AML-193 (cell line): ENCODE measurements around the gene JAK1.

Experiments used
- DNase-seq, 2 experiments: peaks; one replicate each; lab custom pipeline; 2025; lab: John Stamatoyannopoulos, UW

Gene JAK1

DNA sequence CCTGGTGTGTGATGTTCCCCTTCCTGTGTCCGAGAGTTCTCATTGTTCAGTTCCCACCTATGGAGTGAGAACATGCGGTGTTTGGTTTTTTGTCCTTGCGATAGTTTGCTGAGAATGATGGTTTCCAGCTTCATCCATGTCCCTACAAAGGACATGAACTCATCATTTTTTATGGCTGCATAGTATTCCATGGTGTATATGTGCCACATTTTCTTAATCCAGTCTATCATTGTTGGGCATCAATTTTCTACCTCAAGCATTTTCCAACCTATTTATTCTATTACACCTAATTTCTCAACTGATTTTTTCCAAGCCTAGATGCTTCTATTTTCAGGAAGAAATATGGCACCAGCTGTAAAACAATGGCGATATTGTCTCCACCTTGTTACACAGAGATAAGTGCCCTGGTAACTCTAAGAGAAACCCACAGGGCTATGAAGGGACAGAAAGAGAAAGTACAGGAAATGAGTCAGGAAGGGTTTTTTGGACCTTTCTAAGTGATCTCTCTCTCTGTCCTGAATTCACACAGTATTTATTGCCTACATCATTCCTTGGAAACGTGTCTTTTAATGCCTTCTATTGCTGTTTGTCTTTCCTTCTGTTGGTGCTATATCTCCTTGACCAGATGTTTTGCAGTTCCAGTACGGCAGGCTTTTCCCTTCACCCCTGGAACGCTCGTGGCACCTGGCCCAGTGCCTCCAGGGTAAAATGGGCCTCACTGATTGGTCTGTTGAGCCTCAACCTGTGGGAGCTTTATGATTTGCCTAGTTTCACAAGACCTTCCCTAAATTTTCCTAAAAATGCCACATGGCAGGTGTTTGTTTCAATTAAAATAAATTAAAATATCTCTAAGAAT, 14.6 kb upstream of the JAK1 start:
- DNase-seq = no peak

DNA sequence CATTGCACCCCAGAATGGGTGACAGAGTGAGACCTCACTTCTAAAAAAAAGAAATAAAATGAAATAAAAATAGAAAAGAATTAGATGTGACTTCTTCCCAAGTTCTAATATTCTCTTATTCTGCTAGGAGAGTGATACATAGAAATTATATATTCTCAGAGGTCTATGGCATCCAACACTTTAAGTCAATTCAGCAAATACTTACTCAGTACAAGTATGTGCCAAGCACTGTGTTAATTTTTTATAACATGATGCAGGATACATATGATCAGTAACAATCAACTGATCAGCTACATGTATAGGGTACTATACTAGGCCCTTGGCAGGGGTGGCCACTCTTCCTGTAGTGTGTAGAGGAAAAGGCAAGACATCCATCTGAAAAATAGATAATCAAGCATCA, 13.0 kb upstream of the JAK1 start:
- no peak for DNase-seq

DNA sequence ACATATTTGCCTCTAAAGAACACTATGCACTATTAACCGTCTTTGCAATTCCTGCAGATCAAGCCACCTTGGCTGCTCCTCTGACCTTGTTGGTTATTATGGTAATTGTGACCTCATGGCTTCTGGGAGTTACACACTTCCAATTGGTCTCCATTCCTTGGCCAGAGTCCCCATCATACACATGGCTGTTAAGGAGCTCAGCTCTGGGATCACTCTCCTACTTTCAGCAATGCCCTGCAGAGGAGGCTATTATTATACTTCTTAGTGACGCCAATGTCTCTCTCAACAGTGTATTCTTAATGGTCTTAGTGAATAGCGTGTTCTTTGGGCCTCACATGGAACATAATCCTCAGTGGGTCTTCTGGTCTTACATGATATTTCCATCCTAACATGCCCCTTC, 10.0 kb upstream of the JAK1 start:
- no peak for DNase-seq

GRCh38 chr1:64975740-64976139, 9.4 kb upstream of the JAK1 start:
- DNase-seq = no peak

- no peak for DNase-seq
These were observed 8.8 kb upstream of the JAK1 start for GRCh38 chr1:64975127-64975526.

DNA sequence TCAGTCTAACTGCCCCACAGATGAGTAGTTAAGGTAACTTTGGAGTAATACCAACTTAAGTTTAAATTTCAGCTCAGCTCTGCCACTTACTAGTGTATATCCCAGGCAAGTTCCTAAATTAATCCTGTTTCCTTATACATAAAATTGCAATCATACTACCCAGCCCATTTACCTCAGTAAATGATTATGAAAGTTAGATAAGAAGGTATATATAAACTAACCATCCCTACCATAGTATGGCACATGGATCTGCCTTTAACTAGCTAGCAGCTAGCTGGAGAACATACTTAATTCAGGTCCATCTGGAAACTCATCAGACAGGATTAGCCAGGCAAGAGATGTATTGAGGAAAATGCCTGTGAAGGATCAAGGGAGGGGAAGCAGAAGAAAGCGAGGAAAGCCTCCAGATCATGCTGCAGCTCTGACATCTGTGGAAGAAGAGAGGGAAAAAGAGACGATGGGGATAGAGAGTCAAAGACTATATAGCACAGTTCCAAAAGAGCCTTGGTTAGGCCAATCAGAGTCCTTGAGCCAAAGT, 8.0 kb upstream of the JAK1 start:
- DNase-seq = no peak

- no peak for DNase-seq
These were observed 6.8 kb upstream of the JAK1 start for GRCh38 chr1:64973061-64973647.

- no peak for DNase-seq
These were observed 3.1 kb upstream of the JAK1 start for GRCh38 chr1:64969305-64970046.

- no peak for DNase-seq
These were observed 1.0 kb upstream of the JAK1 start for GRCh38 chr1:64967381-64967780.

- peak in 1 of 2 experiments; percentile 16 for DNase-seq
These were observed 787 bp downstream of the JAK1 start for GRCh38 chr1:64965366-64966157.

DNA sequence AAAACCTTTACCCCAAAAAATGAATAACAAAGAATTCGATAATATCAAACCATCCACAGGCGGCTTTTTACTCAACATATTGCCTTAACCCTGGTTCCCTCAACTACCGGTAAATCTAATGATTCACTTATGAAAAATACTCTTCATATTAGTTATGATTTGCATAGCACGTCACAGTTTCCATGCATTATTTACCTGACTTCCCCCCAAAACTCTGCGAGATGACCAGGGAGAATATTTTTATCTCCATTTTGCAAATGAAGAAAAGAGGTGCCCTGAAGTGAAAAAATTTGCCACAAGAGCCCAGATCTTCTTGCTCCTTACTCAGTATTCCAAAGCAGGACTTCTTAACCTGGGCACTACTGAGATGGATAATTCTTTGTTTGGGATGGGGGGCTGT, 2.9 kb downstream of the JAK1 start:
- no peak for DNase-seq

GRCh38 chr1:64962441-64962840, 3.9 kb downstream of the JAK1 start:
- no peak for DNase-seq

DNA sequence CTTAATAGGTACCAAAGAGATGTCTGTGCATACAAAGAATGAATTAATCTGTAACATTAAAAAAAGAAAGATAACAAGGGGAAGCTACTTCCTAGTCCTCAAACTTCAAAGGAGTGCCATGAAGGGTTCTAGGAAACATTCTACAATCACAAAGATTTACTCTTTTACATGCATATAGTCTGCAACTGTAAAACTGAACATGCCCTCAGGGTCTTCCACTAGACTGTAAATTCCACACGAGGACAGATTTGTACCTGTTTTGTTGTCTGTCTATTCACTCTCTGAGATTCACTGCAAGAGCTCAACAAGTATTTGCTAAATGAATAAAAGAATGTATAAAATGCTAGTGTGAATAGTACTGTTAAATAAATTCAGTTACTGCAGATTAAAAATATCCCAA, 4.4 kb downstream of the JAK1 start:
- no peak for DNase-seq

- DNase-seq = no peak
These were observed 5.6 kb downstream of the JAK1 start for GRCh38 chr1:64960731-64961130.

DNA sequence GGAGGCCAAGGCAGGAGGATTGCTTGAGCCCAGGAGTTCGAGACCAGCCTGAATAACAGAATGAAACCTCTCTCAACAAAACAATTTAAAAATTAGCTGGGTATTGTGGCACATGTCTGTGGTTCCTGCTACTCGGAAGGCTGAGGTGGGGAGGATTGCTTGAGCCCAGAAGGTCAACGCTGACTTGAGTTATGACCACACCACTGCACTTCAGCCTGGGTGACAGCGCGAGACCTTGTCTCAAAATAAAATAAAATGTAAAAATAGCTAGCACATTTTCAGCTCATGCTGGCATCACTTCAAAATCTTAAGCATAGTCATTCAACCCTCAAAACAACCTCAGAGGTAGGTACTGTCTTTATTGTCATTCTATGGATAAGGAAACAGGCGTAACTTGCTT, 6.4 kb downstream of the JAK1 start:
- DNase-seq = no peak

DNA sequence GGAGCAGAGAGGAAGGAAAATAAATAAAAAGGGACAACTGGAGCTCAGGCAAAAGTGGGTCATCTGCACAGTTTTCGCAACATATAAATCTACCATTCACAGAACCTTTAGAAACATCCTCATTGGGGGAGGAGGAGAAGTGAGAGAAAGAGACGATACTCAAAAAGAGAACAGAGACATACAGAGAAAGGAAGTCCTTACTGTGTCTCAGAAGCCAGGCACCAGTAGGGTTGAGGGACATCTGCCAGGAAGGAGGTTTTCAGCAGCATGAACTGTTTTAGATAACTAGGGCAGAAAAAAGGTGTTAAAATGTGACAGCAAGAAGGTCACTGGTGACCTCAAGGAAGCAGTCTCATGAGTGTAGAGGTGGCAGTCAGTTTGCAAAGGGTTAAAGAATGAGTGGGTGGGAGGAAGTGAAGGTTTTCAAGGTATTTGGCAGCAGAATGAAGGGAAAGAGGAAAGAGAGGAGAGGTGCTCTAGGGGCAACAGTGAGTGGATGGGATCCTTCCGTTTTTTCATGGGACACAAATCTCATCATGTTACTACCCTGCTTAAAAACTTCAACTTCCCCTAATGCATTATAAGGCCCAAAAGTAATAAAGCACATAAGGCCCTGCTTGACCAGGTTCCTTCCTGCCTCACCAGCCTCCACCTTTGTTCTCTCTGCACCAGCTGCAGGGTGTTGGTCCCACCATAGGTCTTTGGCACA, 9.5 kb downstream of the JAK1 start:
- peak; percentile 36 to 41 for DNase-seq

DNA sequence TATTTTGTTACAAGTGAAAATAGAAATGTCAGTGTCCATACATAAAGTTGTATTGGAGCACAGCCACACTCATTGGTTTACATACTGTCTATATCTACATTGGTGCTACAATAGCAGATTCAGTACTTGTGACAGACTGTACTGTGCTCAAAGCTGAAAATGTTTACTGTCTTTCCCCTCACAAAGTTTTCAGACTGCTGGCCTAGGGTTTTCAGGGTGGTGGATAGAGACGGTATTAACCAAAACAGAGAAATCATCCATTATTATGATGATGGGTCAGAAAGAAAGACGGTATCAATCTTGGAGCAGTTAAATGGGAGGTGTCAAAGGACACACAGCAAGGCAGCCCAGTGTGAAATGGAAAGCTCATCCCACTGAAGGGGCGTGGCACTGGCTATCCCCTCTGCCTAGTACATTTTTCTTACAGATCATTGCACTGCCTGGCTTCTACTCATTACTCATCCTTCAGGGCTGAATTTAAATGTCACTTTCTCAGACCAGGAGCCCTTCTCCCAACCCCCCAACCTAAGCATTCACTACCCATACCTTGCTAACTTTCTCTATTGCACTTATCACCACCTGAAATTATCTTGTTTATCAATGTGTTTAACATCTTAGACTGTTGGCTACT, 10.2 kb downstream of the JAK1 start:
- no peak for DNase-seq

DNA sequence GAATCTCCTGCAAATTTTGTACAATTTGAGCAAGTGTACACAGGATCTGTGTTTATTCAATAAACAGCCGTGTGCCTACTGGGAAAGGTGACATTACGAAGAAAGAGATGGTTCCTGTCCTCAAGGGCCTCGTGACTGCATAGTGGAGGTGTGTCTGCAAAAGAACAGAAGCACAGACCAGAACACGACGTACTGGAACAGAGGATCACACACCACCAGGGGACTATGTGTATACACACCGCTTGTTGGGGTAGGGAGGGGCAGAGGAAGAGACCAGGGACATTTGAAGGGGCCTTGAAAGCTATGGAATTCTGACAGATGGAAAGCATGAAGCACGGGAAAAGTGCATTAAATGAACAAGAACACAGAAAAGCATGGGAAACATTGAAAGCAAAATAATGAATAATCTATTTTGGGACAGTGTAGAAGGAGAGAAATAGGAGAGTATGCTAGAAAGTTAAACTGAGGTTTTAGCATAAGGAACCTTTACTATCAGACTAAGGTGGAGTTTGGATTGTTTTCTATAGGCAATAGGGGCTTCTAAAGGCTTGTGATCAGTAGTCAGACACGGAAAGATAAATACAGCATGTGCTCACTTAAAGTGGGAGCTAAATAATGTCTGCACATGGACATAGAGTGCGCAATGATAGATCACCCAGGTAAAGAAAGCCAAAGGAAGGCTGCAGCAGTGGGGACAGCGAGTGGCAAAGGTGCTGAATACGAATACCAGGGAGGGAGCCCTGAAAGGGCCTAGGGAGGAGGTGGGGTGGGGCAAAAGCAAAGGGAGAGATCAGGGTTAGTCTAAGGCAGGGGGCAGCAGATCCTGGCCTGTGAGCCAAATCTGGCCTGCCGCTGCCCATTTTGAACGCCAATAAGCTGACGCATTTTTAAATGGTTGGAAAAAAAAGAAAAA, 11.0 kb downstream of the JAK1 start:
- DNase-seq = no peak

GRCh38 chr1:64953241-64953640, 13.1 kb downstream of the JAK1 start:
- DNase-seq = no peak
